Central memory CD8-positive, alpha-beta T cell (primary cell): ENCODE data around the gene PPARA.

Experiments
- ATAC-seq: fragments of 150-1000 bp; cut with Tn5 transposase; replicated peaks from 2 replicates; pipeline ENCODE4 v1.10.0; 2022; ENCODE audit warnings: mild to moderate bottlenecking, moderate FRiP score, moderate number of reproducible peaks; ENCODE audit not compliant: poor library complexity, severe bottlenecking; ENCODE audit errors: extremely low read depth
- DNase-seq, 2 donors: peaks; one replicate each; pipeline ENCODE4 v3.0.0; 2021; ENCODE audit warnings: low spot score in 2 of 2
- H3K27ac Mint-ChIP-seq: one replicate; pipeline ENCODE4 v1.8.0; 2022; ENCODE audit warnings: low read depth, mild to moderate bottlenecking, moderate library complexity, mixed read lengths
- H3K27me3 Mint-ChIP-seq: one replicate; pipeline ENCODE4 v1.8.0; 2022; ENCODE audit warnings: mixed read lengths
- H3K36me3 Mint-ChIP-seq: one replicate; pipeline ENCODE4 v1.8.0; 2022; ENCODE audit warnings: mild to moderate bottlenecking, moderate library complexity, mixed read lengths; ENCODE audit not compliant: insufficient read depth
- H3K4me1 Mint-ChIP-seq: one replicate; pipeline ENCODE4 v1.8.0; 2022; ENCODE audit warnings: mixed read lengths
- H3K4me3 Mint-ChIP-seq: one replicate; pipeline ENCODE4 v1.8.0; 2022; ENCODE audit warnings: mild to moderate bottlenecking, moderate library complexity, mixed read lengths
- H3K9me3 Mint-ChIP-seq: one replicate; pipeline ENCODE4 v1.8.0; 2022; ENCODE audit warnings: mixed read lengths

Gene PPARA

DNA sequence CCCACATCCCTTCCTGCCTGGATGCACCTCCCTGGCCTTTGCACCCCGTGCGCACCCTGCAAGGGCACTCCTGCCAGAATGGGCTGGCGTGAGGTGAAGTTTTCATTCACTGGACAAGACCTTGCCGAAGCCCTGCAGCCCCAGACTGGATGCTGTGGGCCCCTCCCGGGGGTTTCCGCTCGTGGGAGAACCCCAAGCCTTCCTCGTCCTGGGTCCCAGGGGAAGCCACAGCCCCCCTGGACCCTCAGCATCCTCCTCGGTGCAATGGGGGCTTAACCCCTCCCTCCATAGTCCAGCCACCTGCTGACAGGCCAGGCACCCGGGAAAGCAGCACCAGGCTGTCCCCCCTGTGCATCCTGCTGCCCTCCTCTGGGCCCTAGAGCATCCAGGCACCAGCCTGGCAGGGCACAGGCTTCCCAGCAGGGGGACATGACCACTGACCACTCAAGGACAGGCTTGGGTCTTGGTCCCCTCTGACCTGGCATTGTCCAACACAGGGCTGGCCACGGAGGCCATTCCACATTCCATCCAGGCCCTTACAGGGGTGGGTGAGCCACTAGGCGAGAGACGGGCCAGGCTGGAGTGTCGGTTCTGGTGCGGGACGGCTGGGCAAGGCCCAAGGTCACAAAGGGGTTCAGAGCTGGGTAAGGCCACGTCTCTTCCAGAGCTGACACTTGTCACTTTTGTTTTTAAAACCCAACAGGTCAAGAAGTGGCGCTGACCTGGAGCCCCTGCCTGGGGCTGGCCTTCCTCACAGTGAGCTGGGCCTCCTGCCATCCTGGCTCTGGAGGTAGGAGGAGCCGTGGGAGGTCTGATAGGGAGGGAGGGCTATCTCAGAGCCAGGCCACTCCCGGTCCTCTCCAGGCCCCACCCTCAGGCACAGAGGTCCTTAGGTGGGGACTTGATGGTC is 41.5 kb upstream of the PPARA start:
- H3K4me1 Mint-ChIP-seq, result no peaks in the 10 kb centered on the region
- H3K9me3 Mint-ChIP-seq, result no peaks in the 10 kb centered on the region
- ATAC-seq (no peak), DNase-seq (no peak)
- no peaks in the 10 kb centered on the region for H3K27me3 Mint-ChIP-seq
- H3K4me3 Mint-ChIP-seq, result no peak overlapping the region
- H3K36me3 Mint-ChIP-seq, result peaks cover 6% of the 10 kb centered on the region
- H3K27ac Mint-ChIP-seq, result no peak overlapping the region

DNA sequence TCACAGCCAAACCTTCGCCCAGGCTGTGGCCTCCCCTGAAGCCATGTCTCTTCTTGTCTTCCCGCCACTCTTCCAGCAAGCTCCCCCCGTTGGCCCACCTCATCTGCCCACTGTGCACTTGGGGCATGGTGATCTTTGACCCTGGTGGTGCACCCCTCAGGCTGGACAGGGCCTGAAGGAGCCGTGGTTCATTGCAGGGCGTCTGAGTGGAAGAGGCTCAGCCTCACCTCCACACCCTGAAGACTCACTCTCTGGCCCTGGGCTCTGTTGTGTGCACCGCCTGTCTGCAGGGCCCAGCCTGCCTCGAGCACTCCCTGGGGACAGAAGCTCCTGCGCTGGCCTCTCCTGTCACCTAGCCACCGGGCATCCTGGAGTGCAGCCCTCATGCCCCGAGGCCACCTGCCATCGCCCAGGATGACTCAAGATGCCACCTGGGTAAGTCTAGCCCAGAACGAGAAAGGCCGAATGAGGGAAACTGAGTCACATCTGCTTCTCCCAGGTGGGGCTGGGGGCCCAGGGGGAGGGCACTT is 40.8 kb upstream of the PPARA start:
- H3K9me3 Mint-ChIP-seq, result no peaks in the 10 kb centered on the region
- no peak overlapping the region for H3K4me3 Mint-ChIP-seq
- H3K36me3 Mint-ChIP-seq, result peaks cover 6% of the 10 kb centered on the region
- no peaks in the 10 kb centered on the region for H3K27me3 Mint-ChIP-seq
- DNase-seq, result no peak
- no peak for ATAC-seq
- H3K4me1 Mint-ChIP-seq, result no peaks in the 10 kb centered on the region
- no peak overlapping the region for H3K27ac Mint-ChIP-seq

DNA sequence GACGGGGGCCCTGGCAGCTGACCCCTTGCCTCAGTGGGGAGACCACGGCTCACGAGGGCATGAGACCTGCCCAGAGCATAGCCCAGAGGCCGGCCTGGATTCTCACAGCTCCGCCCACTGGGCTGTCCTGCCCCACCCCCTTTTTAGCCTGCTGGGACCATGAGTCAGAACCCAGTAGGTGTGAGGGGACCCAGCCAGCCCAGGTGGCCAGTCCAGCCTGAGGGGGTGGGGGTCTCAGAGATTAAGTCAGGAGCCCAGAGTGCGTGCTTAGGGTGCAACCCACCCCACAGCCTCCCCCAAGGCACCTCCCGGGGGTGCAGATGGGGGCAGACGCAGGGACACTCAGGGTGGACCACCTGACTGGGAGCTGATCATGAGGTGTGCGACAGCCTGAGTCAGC is 40.1 kb upstream of the PPARA start:
- Mint-ChIP-seq H3K4me1 (no peaks in the 10 kb centered on the region), H3K4me3 (no peak overlapping the region), H3K27ac (no peak overlapping the region), H3K9me3 (no peaks in the 10 kb centered on the region), H3K27me3 (no peaks in the 10 kb centered on the region), H3K36me3 (peaks cover 9% of the 10 kb centered on the region)
- no peak for DNase-seq
- no peak for ATAC-seq

DNA sequence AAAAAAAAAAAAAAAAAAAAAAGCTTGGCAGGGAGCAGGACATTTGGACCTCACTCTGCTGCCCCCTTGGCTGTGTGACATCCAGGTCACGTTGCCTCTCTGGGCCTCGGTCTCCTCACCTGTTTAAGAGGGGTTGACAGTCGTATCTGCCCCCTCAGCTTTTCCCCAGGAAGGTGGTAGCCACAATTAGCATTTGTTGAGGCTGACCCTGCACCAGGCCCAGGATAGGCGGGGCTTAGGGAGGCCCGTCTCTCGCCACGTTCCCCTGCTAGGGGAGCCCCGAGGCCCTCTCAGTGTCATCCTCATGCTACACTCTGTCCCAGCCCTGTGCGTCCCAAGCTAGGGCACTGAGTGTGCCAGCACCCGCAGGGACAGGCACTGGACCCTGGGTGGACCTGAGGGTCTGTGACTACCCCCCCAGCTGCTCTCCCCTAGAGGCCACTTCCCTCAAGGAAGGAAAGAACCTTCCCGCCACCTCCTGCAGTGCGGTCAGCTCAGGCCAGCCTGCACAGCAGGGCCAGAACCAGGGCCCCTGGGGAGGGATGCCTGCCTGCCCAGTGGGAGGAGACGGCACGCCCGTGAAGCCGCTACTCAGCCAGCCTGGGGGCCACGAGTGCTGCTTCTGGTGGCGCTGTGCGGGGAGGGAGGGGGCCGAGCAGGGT is 38.5 kb upstream of the PPARA start:
- Mint-ChIP-seq H3K4me1 (no peaks in the 10 kb centered on the region), H3K4me3 (no peak overlapping the region), H3K9me3 (no peaks in the 10 kb centered on the region), H3K27ac (no peak overlapping the region), H3K36me3 (peaks cover 9% of the 10 kb centered on the region), H3K27me3 (no peaks in the 10 kb centered on the region)
- no peak for ATAC-seq
- no peak for DNase-seq

GRCh38 chr22:46112405-46112804 is 37.9 kb upstream of the PPARA start:
- ATAC-seq, result no peak
- DNase-seq, result no peak

GRCh38 chr22:46113110-46113909 is 37.0 kb upstream of the PPARA start:
- Mint-ChIP-seq H3K4me3 (no peak overlapping the region), H3K27me3 (no peaks in the 10 kb centered on the region), H3K27ac (no peak overlapping the region), H3K9me3 (no peaks in the 10 kb centered on the region), H3K36me3 (peaks cover 11% of the 10 kb centered on the region), H3K4me1 (no peaks in the 10 kb centered on the region)
- DNase-seq (no peak), ATAC-seq (no peak)

More at GRCh38 chr22:46112405-46112804, 37.9 kb upstream of the PPARA start:
- no peak overlapping the region for H3K27ac Mint-ChIP-seq
- H3K27me3 Mint-ChIP-seq, result no peaks in the 10 kb centered on the region
- H3K4me1 Mint-ChIP-seq, result no peaks in the 10 kb centered on the region
- peaks cover 9% of the 10 kb centered on the region for H3K36me3 Mint-ChIP-seq
- no peak overlapping the region for H3K4me3 Mint-ChIP-seq
- H3K9me3 Mint-ChIP-seq, result no peaks in the 10 kb centered on the region

GRCh38 chr22:46113910-46114517 is 36.3 kb upstream of the PPARA start:
- Mint-ChIP-seq H3K27ac (no peak overlapping the region), H3K36me3 (peaks cover 12% of the 10 kb centered on the region), H3K9me3 (no peaks in the 10 kb centered on the region), H3K4me3 (no peak overlapping the region), H3K4me1 (no peaks in the 10 kb centered on the region), H3K27me3 (no peaks in the 10 kb centered on the region)
- no peak for ATAC-seq
- no peak for DNase-seq

DNA sequence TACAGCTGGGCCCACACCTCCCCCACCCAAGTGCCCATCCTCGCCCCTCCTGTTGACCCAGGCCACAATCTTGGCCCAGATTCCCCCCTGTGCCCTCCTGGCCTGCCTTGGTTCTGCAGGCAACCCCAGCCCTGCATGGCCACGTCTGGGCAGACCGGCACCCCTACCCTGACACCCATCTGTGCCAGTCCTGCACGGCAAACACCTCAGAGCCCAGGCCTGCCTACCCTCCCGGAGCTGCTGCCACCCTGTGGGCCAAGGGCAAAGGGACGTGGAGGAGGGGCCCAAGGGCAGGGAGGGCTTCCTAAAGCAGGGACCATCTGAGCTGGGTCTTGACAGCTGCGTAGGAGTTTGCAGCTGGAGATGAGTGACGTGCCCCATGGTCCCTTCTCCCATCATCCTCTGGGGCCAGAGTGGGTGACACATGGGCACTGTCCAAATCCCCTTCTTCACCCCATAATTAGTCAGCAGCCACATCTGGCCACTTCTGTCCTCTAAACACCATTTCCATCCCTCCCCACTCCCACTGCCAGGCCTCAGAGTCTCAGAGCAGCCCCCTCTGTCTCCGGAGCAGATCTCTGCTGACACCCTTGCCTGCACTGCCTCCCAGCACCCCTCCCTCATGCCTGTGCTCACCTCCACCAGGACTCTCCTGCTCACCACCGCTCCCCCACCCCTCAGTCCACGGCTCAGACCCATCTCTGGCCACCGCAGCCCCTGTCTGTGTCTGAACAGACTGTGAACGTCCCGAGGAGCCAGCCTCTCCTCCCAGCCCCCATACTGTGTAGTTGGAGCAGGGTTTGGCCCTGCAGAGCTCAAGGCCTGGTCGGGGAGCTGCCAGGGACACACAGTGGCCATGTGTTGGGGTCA is 35.6 kb upstream of the PPARA start:
- no peak for ATAC-seq
- Mint-ChIP-seq H3K27ac (peak overlapping the region; percentile 81), H3K4me3 (no peak overlapping the region), H3K4me1 (no peaks in the 10 kb centered on the region), H3K36me3 (peaks cover 12% of the 10 kb centered on the region), H3K27me3 (no peaks in the 10 kb centered on the region), H3K9me3 (no peaks in the 10 kb centered on the region)
- no peak for DNase-seq

DNA sequence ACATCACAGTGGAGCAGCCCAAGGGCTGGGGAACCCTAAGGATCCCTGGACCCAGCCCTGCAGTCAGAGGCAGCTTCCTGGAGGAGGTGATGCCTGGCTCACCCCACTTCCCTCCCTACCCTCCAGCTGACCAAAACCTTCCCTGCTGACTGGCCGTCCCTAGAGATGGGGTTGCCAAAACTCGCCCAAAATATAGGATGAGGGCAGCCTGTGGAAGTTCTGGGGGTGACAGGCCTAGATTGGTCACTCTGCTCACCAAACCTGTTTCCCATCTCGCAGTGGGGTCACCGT is 35.0 kb upstream of the PPARA start:
- no peaks in the 10 kb centered on the region for H3K9me3 Mint-ChIP-seq
- no peaks in the 10 kb centered on the region for H3K4me1 Mint-ChIP-seq
- H3K27ac Mint-ChIP-seq, result peak overlapping the region; percentile 81
- no peak for ATAC-seq
- H3K4me3 Mint-ChIP-seq, result no peak overlapping the region
- no peaks in the 10 kb centered on the region for H3K27me3 Mint-ChIP-seq
- no peak for DNase-seq
- peaks cover 10% of the 10 kb centered on the region for H3K36me3 Mint-ChIP-seq

DNA sequence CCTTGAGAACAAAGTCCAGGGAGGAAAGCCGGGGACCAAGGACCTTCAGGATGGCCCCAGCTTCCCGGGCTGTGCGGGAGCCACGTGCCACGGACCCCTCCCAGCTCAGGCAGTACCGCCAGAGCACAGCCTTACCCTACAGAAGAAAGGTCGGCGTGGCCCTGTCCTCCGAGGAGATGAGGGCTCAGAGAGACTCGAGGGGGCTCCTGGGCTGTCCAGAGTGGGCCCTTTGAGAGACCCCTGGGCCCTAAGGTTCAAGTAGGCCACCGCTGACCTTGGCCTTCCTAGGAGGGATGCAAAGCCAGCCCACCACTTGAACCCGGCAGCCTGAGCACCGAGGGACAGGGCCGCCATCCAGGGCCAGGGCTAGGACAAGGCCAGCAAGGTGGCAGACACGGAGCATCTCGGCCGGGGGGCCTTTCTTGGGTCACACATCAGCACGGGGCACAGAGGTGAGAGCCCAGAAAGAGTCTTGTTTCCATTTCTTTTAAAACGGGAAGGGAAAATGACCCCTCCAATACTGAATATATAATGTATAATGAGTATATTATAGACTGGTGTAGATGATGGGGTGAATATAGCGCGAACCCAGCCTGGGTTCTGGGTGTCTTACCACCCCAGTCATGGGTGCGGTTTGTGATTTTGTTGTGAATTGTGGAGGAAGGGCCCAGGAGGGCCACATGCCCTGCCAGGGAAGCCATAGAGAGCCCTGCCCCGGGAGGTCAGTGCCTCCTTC is 34.4 kb upstream of the PPARA start:
- Mint-ChIP-seq H3K9me3 (no peaks in the 10 kb centered on the region), H3K36me3 (peaks cover 10% of the 10 kb centered on the region), H3K4me3 (no peak overlapping the region), H3K27ac (no peak overlapping the region), H3K4me1 (no peaks in the 10 kb centered on the region), H3K27me3 (no peaks in the 10 kb centered on the region)
- DNase-seq (no peak), ATAC-seq (peak; percentile 37)

GRCh38 chr22:46116491-46116958 is 33.8 kb upstream of the PPARA start:
- Mint-ChIP-seq H3K27ac (no peak overlapping the region), H3K36me3 (peaks cover 12% of the 10 kb centered on the region), H3K4me3 (no peak overlapping the region), H3K27me3 (no peaks in the 10 kb centered on the region), H3K9me3 (no peaks in the 10 kb centered on the region), H3K4me1 (no peaks in the 10 kb centered on the region)
- DNase-seq (peak; percentile 63 to 73), ATAC-seq (peak; percentile 91)
